Measurements from ENCODE around the gene HCRTR2.

GRCh38 chr6:55239099-55239498 is 64.8 kb downstream of the HCRTR2 start:
- TF ChIP-seq CTCF (IDR thresholded peaks at IDR 0.05; ENCODE audit: insufficient read depth, low read length, poor library complexity, severe bottlenecking) (no peak), EZH2phosphoT487 (conservative IDR thresholded peaks at IDR 0.05; ENCODE audit: low read length) (no peak)
